ENCODE data around the gene EVI2A.

GRCh38 chr17:31279401-31279800 is 42.0 kb downstream of the EVI2A start:
- no peak for TF ChIP-seq CTCF (IDR thresholded peaks at IDR 0.05; ENCODE audit: insufficient read depth, low read length, poor library complexity, severe bottlenecking)
- TF ChIP-seq EZH2phosphoT487 (conservative IDR thresholded peaks at IDR 0.05; ENCODE audit: low read length): no peak

All from SU-DHL-6 (cell line).